ENCODE results near the gene GALNT1.

Gene GALNT1

DNA sequence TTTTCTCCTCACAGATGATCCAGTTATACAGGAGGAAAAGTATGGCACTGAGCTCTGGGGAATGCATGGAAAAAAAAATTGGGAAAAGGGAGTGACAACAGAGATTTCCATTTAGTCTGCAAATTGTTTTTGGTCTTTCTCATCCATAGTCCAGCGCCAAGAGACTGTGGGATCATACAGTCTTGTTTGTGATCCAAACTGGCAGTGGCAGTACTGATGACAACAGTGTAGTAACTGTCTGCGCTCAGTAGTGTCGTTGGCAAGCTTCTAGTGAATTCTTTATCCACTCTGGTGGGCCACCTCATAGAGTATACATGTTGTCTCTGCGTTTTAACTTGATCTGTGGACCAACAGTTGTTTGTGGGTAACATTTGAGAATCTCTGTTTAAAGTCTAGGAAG, 37.9 kb downstream of the GALNT1 start:
- Histone ChIP-seq H3K4me3 (ENCODE audit: low read depth in 1 of 2, low read length in 2 of 2) (no peak overlapping the region), H3K36me3 (ENCODE audit: control insufficient read depth in 1 of 2, insufficient read depth in 2 of 2, low read length in 2 of 2) (peaks cover 0 to 4% of the 10 kb centered on the region in 2 donors), H3K9me3 (ENCODE audit: control insufficient read depth in 1 of 2, low read length in 2 of 2) (no peaks in the 10 kb centered on the region), H3K4me1 (ENCODE audit: control insufficient read depth in 1 of 2, insufficient read depth in 2 of 2, low read length in 2 of 2) (peaks cover 7 to 33% of the 10 kb centered on the region in 2 donors), H3K27me3 (ENCODE audit: low read depth, low read length) (no peaks in the 10 kb centered on the region), H3K27ac (ENCODE audit: low read length) (no peak overlapping the region)

- H3K27me3 ChIP-seq (ENCODE audit: low read depth, low read length), result no peaks in the 10 kb centered on the region
- peaks cover 0 to 4% of the 10 kb centered on the region in 2 donors for H3K36me3 ChIP-seq (ENCODE audit: control insufficient read depth in 1 of 2, insufficient read depth in 2 of 2, low read length in 2 of 2)
- H3K9me3 ChIP-seq (ENCODE audit: control insufficient read depth in 1 of 2, low read length in 2 of 2), result no peaks in the 10 kb centered on the region
- H3K4me3 ChIP-seq (ENCODE audit: low read depth in 1 of 2, low read length in 2 of 2), result no peak overlapping the region
- H3K4me1 ChIP-seq (ENCODE audit: control insufficient read depth in 1 of 2, insufficient read depth in 2 of 2, low read length in 2 of 2), result peaks cover 7 to 33% of the 10 kb centered on the region in 2 donors
- no peak overlapping the region for H3K27ac ChIP-seq (ENCODE audit: low read length)
These were observed 38.4 kb downstream of the GALNT1 start for GRCh38 chr18:35619941-35620340.

GRCh38 chr18:35620765-35621164, 39.2 kb downstream of the GALNT1 start:
- Histone ChIP-seq H3K4me3 (ENCODE audit: low read depth in 1 of 2, low read length in 2 of 2) (no peak overlapping the region), H3K4me1 (ENCODE audit: control insufficient read depth in 1 of 2, insufficient read depth in 2 of 2, low read length in 2 of 2) (peaks cover 7 to 33% of the 10 kb centered on the region in 2 donors), H3K9me3 (ENCODE audit: control insufficient read depth in 1 of 2, low read length in 2 of 2) (no peaks in the 10 kb centered on the region), H3K27me3 (ENCODE audit: low read depth, low read length) (no peaks in the 10 kb centered on the region), H3K27ac (ENCODE audit: low read length) (no peak overlapping the region), H3K36me3 (ENCODE audit: control insufficient read depth in 1 of 2, insufficient read depth in 2 of 2, low read length in 2 of 2) (peaks cover 0 to 4% of the 10 kb centered on the region in 2 donors)

DNA sequence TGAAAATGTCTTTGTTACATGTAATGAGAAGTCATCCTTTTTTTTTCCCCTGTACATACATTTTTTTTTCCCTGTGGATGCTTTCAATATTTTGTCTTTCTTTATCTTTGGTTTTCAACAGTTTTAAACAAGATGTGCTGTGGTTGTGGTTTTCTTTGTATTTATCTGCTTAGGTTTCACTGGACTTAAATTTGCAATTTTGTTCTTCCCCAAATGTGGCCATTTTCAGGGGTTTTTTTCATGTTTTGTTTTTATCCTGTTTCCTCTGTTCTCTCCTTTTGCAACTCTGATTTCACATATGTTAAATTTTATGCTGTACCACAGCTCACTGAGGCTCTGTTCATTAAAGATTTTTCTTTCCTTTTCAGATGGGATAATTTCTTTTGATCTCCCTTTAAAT, 41.7 kb downstream of the GALNT1 start:
- Histone ChIP-seq H3K27ac (ENCODE audit: low read length) (no peak overlapping the region), H3K4me3 (ENCODE audit: low read depth in 1 of 2, low read length in 2 of 2) (no peak overlapping the region), H3K36me3 (ENCODE audit: control insufficient read depth in 1 of 2, insufficient read depth in 2 of 2, low read length in 2 of 2) (no peaks in the 10 kb centered on the region), H3K4me1 (ENCODE audit: control insufficient read depth in 1 of 2, insufficient read depth in 2 of 2, low read length in 2 of 2) (peaks cover 0 to 21% of the 10 kb centered on the region in 2 donors), H3K9me3 (ENCODE audit: control insufficient read depth in 1 of 2, low read length in 2 of 2) (no peaks in the 10 kb centered on the region), H3K27me3 (ENCODE audit: low read depth, low read length) (no peaks in the 10 kb centered on the region)

- Histone ChIP-seq H3K27me3 (ENCODE audit: low read depth, low read length) (no peaks in the 10 kb centered on the region), H3K27ac (ENCODE audit: low read length) (no peak overlapping the region), H3K4me3 (ENCODE audit: low read depth in 1 of 2, low read length in 2 of 2) (no peak overlapping the region), H3K4me1 (ENCODE audit: control insufficient read depth in 1 of 2, insufficient read depth in 2 of 2, low read length in 2 of 2) (peaks cover 0 to 14% of the 10 kb centered on the region in 2 donors), H3K9me3 (ENCODE audit: control insufficient read depth in 1 of 2, low read length in 2 of 2) (no peaks in the 10 kb centered on the region), H3K36me3 (ENCODE audit: control insufficient read depth in 1 of 2, insufficient read depth in 2 of 2, low read length in 2 of 2) (no peaks in the 10 kb centered on the region)
These were observed 42.6 kb downstream of the GALNT1 start for GRCh38 chr18:35624146-35624545.

GRCh38 chr18:35625232-35625631, 43.7 kb downstream of the GALNT1 start:
- Histone ChIP-seq H3K27ac (ENCODE audit: low read length) (no peak overlapping the region), H3K9me3 (ENCODE audit: control insufficient read depth in 1 of 2, low read length in 2 of 2) (no peaks in the 10 kb centered on the region), H3K27me3 (ENCODE audit: low read depth, low read length) (no peaks in the 10 kb centered on the region), H3K36me3 (ENCODE audit: control insufficient read depth in 1 of 2, insufficient read depth in 2 of 2, low read length in 2 of 2) (no peaks in the 10 kb centered on the region), H3K4me3 (ENCODE audit: low read depth in 1 of 2, low read length in 2 of 2) (no peak overlapping the region), H3K4me1 (ENCODE audit: control insufficient read depth in 1 of 2, insufficient read depth in 2 of 2, low read length in 2 of 2) (peaks cover 0 to 7% of the 10 kb centered on the region in 2 donors)

DNA sequence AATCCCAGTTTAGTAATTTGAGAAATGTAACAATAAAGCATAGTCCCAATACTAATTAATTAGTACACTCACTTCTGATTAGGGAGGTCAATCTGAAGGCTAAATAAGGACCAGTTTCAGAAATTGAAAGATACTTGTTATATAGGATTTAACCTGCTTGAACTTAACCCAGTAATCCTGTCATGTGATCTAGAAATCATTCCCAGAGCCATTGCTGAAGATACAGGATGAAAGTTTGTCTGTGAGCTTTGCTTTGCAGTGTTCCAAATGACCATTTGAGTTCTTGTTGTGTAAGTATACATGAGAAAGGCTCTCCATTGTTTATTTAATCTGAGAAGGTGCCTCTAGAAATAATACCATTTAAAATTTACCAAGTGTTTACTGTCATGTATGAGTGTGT, 52.2 kb downstream of the GALNT1 start:
- no peak overlapping the region for H3K27ac ChIP-seq (ENCODE audit: low read length)

GRCh38 chr18:35634323-35634722, 52.8 kb downstream of the GALNT1 start:
- peaks cover 4 to 5% of the 10 kb centered on the region in 2 donors for H3K9me3 ChIP-seq (ENCODE audit: control insufficient read depth in 1 of 2, low read length in 2 of 2)
- peaks cover 0 to 6% of the 10 kb centered on the region in 2 donors for H3K4me1 ChIP-seq (ENCODE audit: control insufficient read depth in 1 of 2, insufficient read depth in 2 of 2, low read length in 2 of 2)
- H3K27ac ChIP-seq (ENCODE audit: low read length), result no peak overlapping the region
- no peaks in the 10 kb centered on the region for H3K27me3 ChIP-seq (ENCODE audit: low read depth, low read length)
- no peak overlapping the region for H3K4me3 ChIP-seq (ENCODE audit: low read depth in 1 of 2, low read length in 2 of 2)
- H3K36me3 ChIP-seq (ENCODE audit: control insufficient read depth in 1 of 2, insufficient read depth in 2 of 2, low read length in 2 of 2), result no peaks in the 10 kb centered on the region

More for the DNA sequence above, 52.2 kb downstream of the GALNT1 start:
- Histone ChIP-seq H3K36me3 (ENCODE audit: control insufficient read depth in 1 of 2, insufficient read depth in 2 of 2, low read length in 2 of 2) (no peaks in the 10 kb centered on the region), H3K4me3 (ENCODE audit: low read depth in 1 of 2, low read length in 2 of 2) (no peak overlapping the region), H3K27me3 (ENCODE audit: low read depth, low read length) (no peaks in the 10 kb centered on the region), H3K4me1 (ENCODE audit: control insufficient read depth in 1 of 2, insufficient read depth in 2 of 2, low read length in 2 of 2) (peaks cover 0 to 6% of the 10 kb centered on the region in 2 donors), H3K9me3 (ENCODE audit: control insufficient read depth in 1 of 2, low read length in 2 of 2) (peaks cover 4 to 5% of the 10 kb centered on the region in 2 donors)

DNA sequence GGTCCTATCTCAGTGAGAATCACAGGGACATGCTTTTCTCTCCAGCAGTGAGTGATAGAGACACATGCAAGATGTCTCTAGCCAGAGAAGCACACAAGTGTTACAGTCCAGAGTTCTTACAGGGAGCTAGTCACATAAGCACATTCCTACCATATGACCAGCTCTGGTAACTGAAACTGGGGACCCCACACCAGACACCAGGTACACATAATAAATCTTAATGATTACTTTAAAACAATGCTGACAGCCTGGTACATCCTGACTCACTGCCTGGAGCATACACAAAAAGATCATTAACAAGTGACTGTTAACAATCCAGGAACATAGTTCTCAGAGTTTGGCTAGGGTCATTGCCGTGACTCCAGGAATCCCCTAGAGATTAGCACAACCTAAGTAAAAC, 53.6 kb downstream of the GALNT1 start:
- Histone ChIP-seq H3K36me3 (ENCODE audit: control insufficient read depth in 1 of 2, insufficient read depth in 2 of 2, low read length in 2 of 2) (no peaks in the 10 kb centered on the region), H3K9me3 (ENCODE audit: control insufficient read depth in 1 of 2, low read length in 2 of 2) (peaks cover 4 to 5% of the 10 kb centered on the region in 2 donors), H3K4me1 (ENCODE audit: control insufficient read depth in 1 of 2, insufficient read depth in 2 of 2, low read length in 2 of 2) (peaks cover 0 to 6% of the 10 kb centered on the region in 2 donors), H3K4me3 (ENCODE audit: low read depth in 1 of 2, low read length in 2 of 2) (no peak overlapping the region), H3K27me3 (ENCODE audit: low read depth, low read length) (no peaks in the 10 kb centered on the region), H3K27ac (ENCODE audit: low read length) (peak overlapping the region; percentile 44)

GRCh38 chr18:35637227-35637626, 55.7 kb downstream of the GALNT1 start:
- Histone ChIP-seq H3K4me1 (ENCODE audit: control insufficient read depth in 1 of 2, insufficient read depth in 2 of 2, low read length in 2 of 2) (peaks cover 0 to 6% of the 10 kb centered on the region in 2 donors), H3K36me3 (ENCODE audit: control insufficient read depth in 1 of 2, insufficient read depth in 2 of 2, low read length in 2 of 2) (no peaks in the 10 kb centered on the region), H3K9me3 (ENCODE audit: control insufficient read depth in 1 of 2, low read length in 2 of 2) (peaks cover 4 to 5% of the 10 kb centered on the region in 2 donors), H3K27ac (ENCODE audit: low read length) (no peak overlapping the region), H3K4me3 (ENCODE audit: low read depth in 1 of 2, low read length in 2 of 2) (no peak overlapping the region), H3K27me3 (ENCODE audit: low read depth, low read length) (no peaks in the 10 kb centered on the region)

DNA sequence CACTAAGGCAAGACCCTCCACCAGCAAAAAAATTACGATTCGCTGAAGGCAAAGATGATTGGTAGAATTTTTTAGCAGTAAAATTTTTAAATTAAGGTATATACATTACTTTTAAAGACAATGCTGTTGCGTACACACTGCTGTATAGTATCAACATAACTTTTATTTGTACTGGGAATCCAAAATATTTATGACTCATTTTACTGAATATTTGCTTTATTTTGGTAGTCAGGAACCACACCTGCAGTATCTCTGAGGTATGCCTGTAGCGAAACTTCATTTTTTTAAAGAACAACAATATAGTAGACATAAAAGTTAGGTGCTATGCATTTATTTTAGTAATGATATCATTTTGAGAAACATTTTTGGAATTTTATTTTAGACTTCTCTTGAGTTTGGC, 57.8 kb downstream of the GALNT1 start:
- H3K4me3 ChIP-seq (ENCODE audit: low read depth in 1 of 2, low read length in 2 of 2), result no peak overlapping the region
- no peak overlapping the region for H3K27ac ChIP-seq (ENCODE audit: low read length)
- H3K4me1 ChIP-seq (ENCODE audit: control insufficient read depth in 1 of 2, insufficient read depth in 2 of 2, low read length in 2 of 2), result peaks cover 0 to 6% of the 10 kb centered on the region in 2 donors
- H3K9me3 ChIP-seq (ENCODE audit: control insufficient read depth in 1 of 2, low read length in 2 of 2), result peaks cover 4 to 5% of the 10 kb centered on the region in 2 donors
- no peaks in the 10 kb centered on the region for H3K27me3 ChIP-seq (ENCODE audit: low read depth, low read length)
- no peaks in the 10 kb centered on the region for H3K36me3 ChIP-seq (ENCODE audit: control insufficient read depth in 1 of 2, insufficient read depth in 2 of 2, low read length in 2 of 2)

GRCh38 chr18:35641467-35641866, 59.9 kb downstream of the GALNT1 start:
- no peak overlapping the region for H3K27ac ChIP-seq (ENCODE audit: low read length)
- H3K4me3 ChIP-seq (ENCODE audit: low read depth in 1 of 2, low read length in 2 of 2), result no peak overlapping the region
- no peaks in the 10 kb centered on the region for H3K36me3 ChIP-seq (ENCODE audit: control insufficient read depth in 1 of 2, insufficient read depth in 2 of 2, low read length in 2 of 2)
- H3K27me3 ChIP-seq (ENCODE audit: low read depth, low read length), result no peaks in the 10 kb centered on the region
- H3K4me1 ChIP-seq (ENCODE audit: control insufficient read depth in 1 of 2, insufficient read depth in 2 of 2, low read length in 2 of 2), result no peaks in the 10 kb centered on the region
- peaks cover 4 to 5% of the 10 kb centered on the region in 2 donors for H3K9me3 ChIP-seq (ENCODE audit: control insufficient read depth in 1 of 2, low read length in 2 of 2)
